Measurements from ENCODE around the gene CDH13.

CDH13 gene

DNA sequence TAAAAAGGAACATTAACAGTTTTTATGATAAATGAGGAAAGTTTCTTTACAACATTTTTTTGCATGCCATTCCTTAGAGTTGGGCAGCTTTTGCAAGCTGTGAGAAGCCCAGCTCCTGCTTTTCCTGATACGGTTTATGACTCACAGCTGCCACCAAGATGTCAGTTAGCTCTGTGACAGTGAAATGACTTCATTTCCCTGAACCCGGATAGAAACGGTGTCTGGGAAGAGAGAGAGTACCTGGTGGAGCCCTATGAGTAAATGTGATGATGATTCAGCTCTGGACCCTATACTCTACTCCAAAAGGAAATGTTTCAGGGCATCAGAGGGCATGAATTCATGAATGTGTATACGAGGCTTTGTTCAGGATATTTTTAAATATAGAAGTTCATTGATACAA lies 814.7 kb downstream of the CDH13 start:
- TF ChIP-seq, protein P1, sequence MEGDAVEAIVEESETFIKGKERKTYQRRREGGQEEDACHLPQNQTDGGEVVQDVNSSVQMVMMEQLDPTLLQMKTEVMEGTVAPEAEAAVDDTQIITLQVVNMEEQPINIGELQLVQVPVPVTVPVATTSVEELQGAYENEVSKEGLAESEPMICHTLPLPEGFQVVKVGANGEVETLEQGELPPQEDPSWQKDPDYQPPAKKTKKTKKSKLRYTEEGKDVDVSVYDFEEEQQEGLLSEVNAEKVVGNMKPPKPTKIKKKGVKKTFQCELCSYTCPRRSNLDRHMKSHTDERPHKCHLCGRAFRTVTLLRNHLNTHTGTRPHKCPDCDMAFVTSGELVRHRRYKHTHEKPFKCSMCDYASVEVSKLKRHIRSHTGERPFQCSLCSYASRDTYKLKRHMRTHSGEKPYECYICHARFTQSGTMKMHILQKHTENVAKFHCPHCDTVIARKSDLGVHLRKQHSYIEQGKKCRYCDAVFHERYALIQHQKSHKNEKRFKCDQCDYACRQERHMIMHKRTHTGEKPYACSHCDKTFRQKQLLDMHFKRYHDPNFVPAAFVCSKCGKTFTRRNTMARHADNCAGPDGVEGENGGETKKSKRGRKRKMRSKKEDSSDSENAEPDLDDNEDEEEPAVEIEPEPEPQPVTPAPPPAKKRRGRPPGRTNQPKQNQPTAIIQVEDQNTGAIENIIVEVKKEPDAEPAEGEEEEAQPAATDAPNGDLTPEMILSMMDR (IDR thresholded peaks at IDR 0.05; ENCODE audit: borderline replicate concordance, extremely low read depth, low read length, poor library complexity, severe bottlenecking): no peak
- no peak for TF ChIP-seq EZH2 (IDR thresholded peaks at IDR 0.05; ENCODE audit: borderline replicate concordance, low read depth, low read length, severe bottlenecking)
- no peaks in the 10 kb centered on the region for H3K4me1 ChIP-seq (ENCODE audit: insufficient read depth, low read length)
- H3K27me3 ChIP-seq (ENCODE audit: insufficient read depth, low read length, poor library complexity): peaks cover 9% of the 10 kb centered on the region
- H3K27ac ChIP-seq (ENCODE audit: low read length): no peak overlapping the region
- no peaks in the 10 kb centered on the region for H3K9me3 ChIP-seq (ENCODE audit: insufficient read depth, low read length, severe bottlenecking)
- H3K79me2 ChIP-seq (ENCODE audit: insufficient read depth, low read length): no peaks in the 10 kb centered on the region
- ATAC-seq (ENCODE audit: insufficient read depth, low read depth): no peak
- H3K4me2 ChIP-seq (ENCODE audit: insufficient read depth, low read length): no peak overlapping the region
- no peak overlapping the region for H3K9ac ChIP-seq (ENCODE audit: low read depth, low read length)
- no peak overlapping the region for H3K4me3 ChIP-seq (ENCODE audit: low read depth in 1 of 2, low read length in 2 of 2)
- no peak for DNase-seq
- no peaks in the 10 kb centered on the region for H4K20me1 ChIP-seq (ENCODE audit: insufficient read depth, low read length)
- no peak overlapping the region for H2AFZ ChIP-seq (ENCODE audit: low read depth, low read length)
- no peaks in the 10 kb centered on the region for H3K36me3 ChIP-seq (ENCODE audit: insufficient read depth, low read length)

DNA sequence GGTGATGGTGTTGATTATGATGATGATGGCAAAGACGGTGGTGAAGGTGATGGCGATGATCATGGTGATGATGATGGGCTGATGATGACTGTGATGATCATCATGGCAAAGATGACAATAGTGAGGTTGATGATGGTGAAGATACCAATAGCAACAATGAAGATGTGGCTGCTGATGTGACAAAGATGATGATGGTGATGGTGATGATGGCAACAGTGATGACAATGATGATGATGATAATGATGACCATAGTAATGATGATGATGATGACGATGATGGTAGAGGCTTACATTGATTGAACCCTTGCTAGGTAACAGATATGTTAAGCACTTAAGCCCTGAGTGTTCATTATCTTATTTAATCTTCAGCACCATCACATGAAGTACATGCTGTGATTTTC lies 817.2 kb downstream of the CDH13 start:
- H3K4me3 ChIP-seq (ENCODE audit: low read depth in 1 of 2, low read length in 2 of 2): no peak overlapping the region
- no peaks in the 10 kb centered on the region for H3K36me3 ChIP-seq (ENCODE audit: insufficient read depth, low read length)
- H3K9ac ChIP-seq (ENCODE audit: low read depth, low read length): no peak overlapping the region
- H3K79me2 ChIP-seq (ENCODE audit: insufficient read depth, low read length): no peaks in the 10 kb centered on the region
- H3K4me1 ChIP-seq (ENCODE audit: insufficient read depth, low read length): no peaks in the 10 kb centered on the region
- H3K9me3 ChIP-seq (ENCODE audit: insufficient read depth, low read length, severe bottlenecking): no peaks in the 10 kb centered on the region
- no peak overlapping the region for H2AFZ ChIP-seq (ENCODE audit: low read depth, low read length)
- DNase-seq (no peak), ATAC-seq (ENCODE audit: insufficient read depth, low read depth) (no peak)
- no peak overlapping the region for H3K4me2 ChIP-seq (ENCODE audit: insufficient read depth, low read length)
- H3K27ac ChIP-seq (ENCODE audit: low read length): no peak overlapping the region
- H3K27me3 ChIP-seq (ENCODE audit: insufficient read depth, low read length, poor library complexity): peaks cover 5% of the 10 kb centered on the region
- TF ChIP-seq, protein P1 (IDR thresholded peaks at IDR 0.05; ENCODE audit: borderline replicate concordance, extremely low read depth, low read length, poor library complexity, severe bottlenecking): no peak
- H4K20me1 ChIP-seq (ENCODE audit: insufficient read depth, low read length): no peaks in the 10 kb centered on the region

DNA sequence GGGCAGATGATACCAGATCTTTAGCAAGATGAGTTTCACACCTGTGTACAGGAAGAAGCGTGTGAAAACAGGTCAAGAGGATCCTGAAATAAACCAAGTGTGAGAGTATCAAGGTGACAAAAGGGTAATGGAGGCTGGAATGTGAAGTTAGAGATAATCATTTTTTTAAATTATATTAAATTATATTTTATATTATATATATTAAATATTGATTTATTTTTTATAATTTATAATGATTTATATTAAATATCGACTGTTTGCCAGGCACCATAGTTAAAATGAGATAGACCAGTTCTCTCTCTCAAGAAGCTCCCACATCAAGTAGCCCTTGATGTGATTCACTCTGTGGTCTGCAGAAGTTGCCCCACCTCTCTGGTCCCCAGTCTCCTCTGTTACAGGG lies 820.8 kb downstream of the CDH13 start:
- H3K4me3 ChIP-seq (ENCODE audit: low read depth in 1 of 2, low read length in 2 of 2): no peak overlapping the region
- no peaks in the 10 kb centered on the region for H3K36me3 ChIP-seq (ENCODE audit: insufficient read depth, low read length)
- H3K9ac ChIP-seq (ENCODE audit: low read depth, low read length): no peak overlapping the region
- H3K27me3 ChIP-seq (ENCODE audit: insufficient read depth, low read length, poor library complexity): no peaks in the 10 kb centered on the region
- ATAC-seq (ENCODE audit: insufficient read depth, low read depth): no peak
- no peaks in the 10 kb centered on the region for H3K79me2 ChIP-seq (ENCODE audit: insufficient read depth, low read length)
- no peaks in the 10 kb centered on the region for H3K4me1 ChIP-seq (ENCODE audit: insufficient read depth, low read length)
- no peak for TF ChIP-seq EZH2 (IDR thresholded peaks at IDR 0.05; ENCODE audit: borderline replicate concordance, low read depth, low read length, severe bottlenecking)
- TF ChIP-seq, protein P1 (IDR thresholded peaks at IDR 0.05; ENCODE audit: borderline replicate concordance, extremely low read depth, low read length, poor library complexity, severe bottlenecking): no peak
- no peaks in the 10 kb centered on the region for H3K9me3 ChIP-seq (ENCODE audit: insufficient read depth, low read length, severe bottlenecking)
- no peak overlapping the region for H2AFZ ChIP-seq (ENCODE audit: low read depth, low read length)
- H4K20me1 ChIP-seq (ENCODE audit: insufficient read depth, low read length): no peaks in the 10 kb centered on the region
- no peak overlapping the region for H3K27ac ChIP-seq (ENCODE audit: low read length)
- no peak for DNase-seq
- H3K4me2 ChIP-seq (ENCODE audit: insufficient read depth, low read length): no peak overlapping the region

DNA sequence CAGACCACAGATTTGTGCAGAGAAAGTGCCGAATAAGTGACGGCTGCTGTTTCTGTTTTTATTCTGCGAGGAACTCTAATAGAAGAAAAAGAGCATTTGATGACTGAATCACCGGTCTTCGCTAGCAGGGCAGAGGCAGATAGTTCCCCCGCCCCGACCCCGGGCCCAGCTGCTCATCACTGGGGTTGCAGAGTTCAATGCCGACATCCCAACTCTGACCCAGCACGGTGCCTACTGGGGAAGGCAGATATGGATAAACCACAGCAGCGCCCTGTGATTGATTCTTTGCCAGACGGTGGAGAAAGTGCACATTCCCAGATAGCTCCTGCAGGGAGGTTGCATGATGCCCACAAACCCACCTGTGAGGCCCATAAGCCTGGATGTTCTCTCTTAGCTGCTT lies 823.1 kb downstream of the CDH13 start:
- Histone ChIP-seq H3K4me1 (ENCODE audit: insufficient read depth, low read length) (no peaks in the 10 kb centered on the region), H3K36me3 (ENCODE audit: insufficient read depth, low read length) (no peaks in the 10 kb centered on the region), H3K9ac (ENCODE audit: low read depth, low read length) (no peak overlapping the region), H3K27me3 (ENCODE audit: insufficient read depth, low read length, poor library complexity) (no peaks in the 10 kb centered on the region), H3K4me3 (ENCODE audit: low read depth in 1 of 2, low read length in 2 of 2) (no peak overlapping the region), H3K4me2 (ENCODE audit: insufficient read depth, low read length) (no peak overlapping the region), H2AFZ (ENCODE audit: low read depth, low read length) (no peak overlapping the region), H3K27ac (ENCODE audit: low read length) (no peak overlapping the region), H4K20me1 (ENCODE audit: insufficient read depth, low read length) (no peaks in the 10 kb centered on the region), H3K79me2 (ENCODE audit: insufficient read depth, low read length) (no peaks in the 10 kb centered on the region), H3K9me3 (ENCODE audit: insufficient read depth, low read length, severe bottlenecking) (no peaks in the 10 kb centered on the region)
- TF ChIP-seq EZH2 (IDR thresholded peaks at IDR 0.05; ENCODE audit: borderline replicate concordance, low read depth, low read length, severe bottlenecking): no peak
- TF ChIP-seq, protein P1 (IDR thresholded peaks at IDR 0.05; ENCODE audit: borderline replicate concordance, extremely low read depth, low read length, poor library complexity, severe bottlenecking): no peak
- no peak for DNase-seq
- ATAC-seq (ENCODE audit: insufficient read depth, low read depth): no peak
